ENCODE data around the gene SMIM36. TPM values are rescaled to one million over a fixed set of nuclear protein-coding genes. Genes with fewer than 3 reads are reported as not detected.
"Not testable (repeated sequence)": the region's sequence is repeated elsewhere in the genome, so short reads cannot be mapped to it uniquely, and the experiment has no call there.

The SMIM36 gene
- total and polyA plus RNA-seq, 8 donors, result 0.09 TPM; not detected in 7

DNA sequence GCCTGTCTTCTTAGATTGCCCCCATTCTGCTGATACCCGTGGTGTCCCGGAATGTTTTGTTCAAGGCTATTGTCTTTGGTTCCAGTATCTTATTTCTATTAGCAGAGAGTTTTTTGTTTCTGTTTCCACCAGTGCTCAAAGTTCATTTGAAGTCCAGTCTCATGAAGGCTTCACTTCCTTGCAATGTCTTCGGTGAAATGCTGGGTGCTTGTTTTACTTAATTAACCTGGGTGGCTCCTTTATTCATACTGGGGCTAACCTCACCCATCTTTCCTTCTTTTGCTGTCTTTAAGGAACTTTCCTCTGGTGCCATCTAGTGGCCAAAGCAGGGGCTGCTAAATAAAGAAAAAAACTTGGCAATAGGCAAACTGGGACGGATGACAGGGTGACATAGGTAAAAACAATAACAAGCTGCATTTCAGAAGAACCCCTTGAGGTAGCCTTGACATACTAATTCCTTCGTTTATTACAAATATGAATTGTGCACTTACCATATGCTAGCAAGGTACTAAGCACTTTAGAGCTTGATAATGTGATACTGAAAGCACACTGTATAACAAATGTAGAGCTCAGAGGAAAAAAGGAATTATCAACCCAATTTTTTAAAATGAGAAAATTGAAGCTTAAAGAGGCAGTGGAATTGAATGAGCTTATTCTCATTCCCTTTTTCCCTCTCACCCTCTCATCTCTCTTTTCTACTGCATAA lies 2.8 kb upstream of the SMIM36 start:
- H3K9me3 ChIP-seq, result no peaks in the 10 kb centered on the region
- ATAC-seq, result peak; percentile 61 to 93 (median 84)
- DNase-seq, result peak in 5 of 6 donors; percentile 34 to 72 (median 62)
- WGBS, 2 donors, result 3 to 4% methylated on average over 5 of the region's 5 CpGs
- peaks cover 0 to 4% (median 0%) of the 10 kb centered on the region in 4 donors for H3K27me3 ChIP-seq
- intact Hi-C loops (cut with DNase I), result loop anchor here in 1 of 3 donors (5.0 kb wide), 1 partner anchor 157 kb away; no protein-coding TSS in a partner anchor
- TF ChIP-seq, protein P1, sequence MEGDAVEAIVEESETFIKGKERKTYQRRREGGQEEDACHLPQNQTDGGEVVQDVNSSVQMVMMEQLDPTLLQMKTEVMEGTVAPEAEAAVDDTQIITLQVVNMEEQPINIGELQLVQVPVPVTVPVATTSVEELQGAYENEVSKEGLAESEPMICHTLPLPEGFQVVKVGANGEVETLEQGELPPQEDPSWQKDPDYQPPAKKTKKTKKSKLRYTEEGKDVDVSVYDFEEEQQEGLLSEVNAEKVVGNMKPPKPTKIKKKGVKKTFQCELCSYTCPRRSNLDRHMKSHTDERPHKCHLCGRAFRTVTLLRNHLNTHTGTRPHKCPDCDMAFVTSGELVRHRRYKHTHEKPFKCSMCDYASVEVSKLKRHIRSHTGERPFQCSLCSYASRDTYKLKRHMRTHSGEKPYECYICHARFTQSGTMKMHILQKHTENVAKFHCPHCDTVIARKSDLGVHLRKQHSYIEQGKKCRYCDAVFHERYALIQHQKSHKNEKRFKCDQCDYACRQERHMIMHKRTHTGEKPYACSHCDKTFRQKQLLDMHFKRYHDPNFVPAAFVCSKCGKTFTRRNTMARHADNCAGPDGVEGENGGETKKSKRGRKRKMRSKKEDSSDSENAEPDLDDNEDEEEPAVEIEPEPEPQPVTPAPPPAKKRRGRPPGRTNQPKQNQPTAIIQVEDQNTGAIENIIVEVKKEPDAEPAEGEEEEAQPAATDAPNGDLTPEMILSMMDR (IDR thresholded peaks at IDR 0.05), result peak; percentile 75 to 92 (median 86)
- no peak for FAIRE-seq
- no peaks in the 10 kb centered on the region for H3K4me1 ChIP-seq
- H3K27ac ChIP-seq, result no peak overlapping the region
- H3K36me3 ChIP-seq, result no peaks in the 10 kb centered on the region
- no peak overlapping the region for H3K4me3 ChIP-seq

GRCh38 chr17:55507669-55508068 lies 3.6 kb downstream of the SMIM36 start:
- FAIRE-seq; H3K27ac ChIP-seq; H3K4me1 ChIP-seq; H3K27me3 ChIP-seq; H3K9me3 ChIP-seq; intact Hi-C loops (cut with DNase I); H3K4me3 ChIP-seq; H3K36me3 ChIP-seq; ATAC-seq; DNase-seq: not testable (repeated sequence)
- 75 to 84% methylated on average over 7 of the region's 7 CpGs for WGBS, 2 donors

GRCh38 chr17:55501626-55502025 lies 9.6 kb downstream of the SMIM36 start:
- DNase-seq; ATAC-seq; H3K4me1 ChIP-seq; H3K27me3 ChIP-seq; intact Hi-C loops (cut with DNase I); FAIRE-seq; H3K4me3 ChIP-seq; H3K9me3 ChIP-seq; H3K27ac ChIP-seq; H3K36me3 ChIP-seq: not testable (repeated sequence)
- 93 to 96% methylated on average over 13 to 19 of the region's 23 CpGs for WGBS, 2 donors

GRCh38 chr17:55500103-55500502 lies 11.1 kb downstream of the SMIM36 start:
- no peaks in the 10 kb centered on the region for H3K27me3 ChIP-seq
- H3K4me3 ChIP-seq, result no peak overlapping the region
- FAIRE-seq, result no peak
- H3K4me1 ChIP-seq, result no peaks in the 10 kb centered on the region
- H3K27ac ChIP-seq, result no peak overlapping the region
- no peaks in the 10 kb centered on the region for H3K36me3 ChIP-seq
- TF ChIP-seq, protein P1 (IDR thresholded peaks at IDR 0.05), result no peak
- no peak for DNase-seq
- no peak for ATAC-seq
- no peaks in the 10 kb centered on the region for H3K9me3 ChIP-seq
- 78 to 83% methylated on average over 3 of the region's 3 CpGs for WGBS, 2 donors
- intact Hi-C loops (cut with DNase I), result no loop called here

GRCh38 chr17:55496094-55496881 lies 15.0 kb downstream of the SMIM36 start:
- peak overlapping the region in 1 of 4 donors; percentile 29 for H3K27ac ChIP-seq
- TF ChIP-seq, protein P1 (IDR thresholded peaks at IDR 0.05), result no peak
- no peaks in the 10 kb centered on the region for H3K4me1 ChIP-seq
- ATAC-seq (peak in 3 of 4 donors; percentile 50 to 73 (median 52)), DNase-seq (no peak), FAIRE-seq (no peak)
- intact Hi-C loops (cut with DNase I), result no loop called here
- WGBS, 2 donors, result 47 to 56% methylated on average over 8 of the region's 8 CpGs
- no peaks in the 10 kb centered on the region for H3K27me3 ChIP-seq
- H3K9me3 ChIP-seq, result no peaks in the 10 kb centered on the region
- H3K36me3 ChIP-seq, result no peaks in the 10 kb centered on the region
- no peak overlapping the region for H3K4me3 ChIP-seq

Data from pancreas (tissue), 10 donors.